WTC11 (cell line): ENCODE measurements around the gene NYAP1. TPM values are rescaled to one million over a fixed set of nuclear protein-coding genes. Genes with fewer than 3 reads are reported as not detected.

Experiments
- ATAC-seq: fragments of 200-7000 bp; cut with Tn5 transposase; 2 replicates; pipeline ENCODE4 v1.10.0; 2021; ENCODE audit warnings: mild to moderate bottlenecking, moderate library complexity
- CTCF ChIA-PET: fragments of 300-600 bp; sonication (Branson Sonifier 250); formaldehyde crosslinking; loops from one replicate; lab custom pipeline; 2021; ENCODE audit warnings: antibody characterized with exemption; lab: Charles Lee
- POLR2A ChIA-PET: fragments of 350-600 bp; sonication (Branson Sonifier 250); formaldehyde crosslinking; loops from one replicate; lab custom pipeline; 2021; ENCODE audit warnings: antibody characterized with exemption; lab: Charles Lee
- DNase-seq: peaks from one replicate; pipeline ENCODE4 v3.0.0; 2021; ENCODE audit warnings: low spot score
- H3K27ac Mint-ChIP-seq: 2 replicates; pipeline ENCODE4 v1.8.0; 2021; ENCODE audit warnings: mixed read lengths
- H3K27me3 Mint-ChIP-seq: 2 replicates; pipeline ENCODE4 v1.8.0; 2021; ENCODE audit warnings: low read depth, mild to moderate bottlenecking, moderate library complexity, mixed read lengths
- H3K36me3 Mint-ChIP-seq: 2 replicates; pipeline ENCODE4 v1.8.0; 2021; ENCODE audit warnings: mixed read lengths
- H3K4me1 Mint-ChIP-seq: 2 replicates; pipeline ENCODE4 v1.8.0; 2022; ENCODE audit warnings: mixed read lengths
- H3K4me3 Mint-ChIP-seq: 2 replicates; pipeline ENCODE4 v1.8.0; 2021; ENCODE audit warnings: mild to moderate bottlenecking, moderate library complexity, mixed read lengths
- H3K9me3 Mint-ChIP-seq: 2 replicates; pipeline ENCODE4 v1.8.0; 2021; ENCODE audit warnings: mixed read lengths
- E2F4 ChIP-seq: sonication (generic); formaldehyde crosslinking; IDR thresholded peaks from 2 replicates; pipeline ENCODE4 v1.8.1; 2022; ENCODE audit warnings: low read depth, mild to moderate bottlenecking, moderate library complexity, missing genetic modification reagents, borderline replicate concordance
- ESRRA ChIP-seq: sonication (generic); formaldehyde crosslinking; IDR thresholded peaks from 2 replicates; pipeline ENCODE4 v1.8.1; 2022; ENCODE audit warnings: mild to moderate bottlenecking, missing genetic modification reagents, borderline replicate concordance
- ETV6 ChIP-seq: sonication (generic); formaldehyde crosslinking; IDR thresholded peaks from 2 replicates; pipeline ENCODE4 v1.8.1; 2022; ENCODE audit warnings: mild to moderate bottlenecking, missing genetic modification reagents
- FOXK1 ChIP-seq: sonication (generic); formaldehyde crosslinking; IDR thresholded peaks from 2 replicates; pipeline ENCODE4 v1.8.0; 2022; ENCODE audit warnings: mild to moderate bottlenecking, moderate library complexity, missing genetic modification reagents
- FOXP4 ChIP-seq: sonication (generic); formaldehyde crosslinking; IDR thresholded peaks from 2 replicates; pipeline ENCODE4 v1.8.0; 2022; ENCODE audit warnings: mild to moderate bottlenecking, missing genetic modification reagents
- KAT7 ChIP-seq: sonication (generic); formaldehyde crosslinking; IDR thresholded peaks from 2 replicates; pipeline ENCODE4 v1.8.1; 2023; ENCODE audit warnings: missing genetic modification reagents, mild to moderate bottlenecking, borderline replicate concordance
- MAX ChIP-seq: sonication (generic); formaldehyde crosslinking; IDR thresholded peaks from 2 replicates; pipeline ENCODE4 v1.8.0; 2022; ENCODE audit warnings: mild to moderate bottlenecking, missing genetic modification reagents
- MXD4 ChIP-seq: fragments of 250-450 bp; sonication (Bioruptor Pico); IDR thresholded peaks from 2 replicates; pipeline ENCODE4 v1.8.0; 2021; ENCODE audit warnings: mild to moderate bottlenecking, moderate library complexity, borderline replicate concordance
- MYBL2 ChIP-seq: sonication (generic); formaldehyde crosslinking; IDR thresholded peaks from 2 replicates; pipeline ENCODE4 v1.8.1; 2023; ENCODE audit warnings: mild to moderate bottlenecking, moderate library complexity, missing genetic modification reagents
- NR2C2 ChIP-seq: sonication (generic); formaldehyde crosslinking; IDR thresholded peaks from 2 replicates; pipeline ENCODE4 v1.8.0; 2022; ENCODE audit warnings: mild to moderate bottlenecking, missing genetic modification reagents
- NR3C1 ChIP-seq: sonication (generic); formaldehyde crosslinking; conservative IDR thresholded peaks from 2 replicates; pipeline ENCODE4 v1.8.1; 2023; ENCODE audit warnings: low read depth, mild to moderate bottlenecking, missing genetic modification reagents
- SP1 ChIP-seq: sonication (generic); formaldehyde crosslinking; conservative IDR thresholded peaks from 2 replicates; pipeline ENCODE4 v1.8.1; 2022; ENCODE audit warnings: missing genetic modification reagents
- TEAD1 ChIP-seq: sonication (generic); formaldehyde crosslinking; IDR thresholded peaks from 2 replicates; pipeline ENCODE4 v1.8.0; 2022; ENCODE audit warnings: mild to moderate bottlenecking, missing genetic modification reagents
- ZNF263 ChIP-seq: sonication (generic); formaldehyde crosslinking; IDR thresholded peaks from 2 replicates; pipeline ENCODE4 v1.8.1; 2022; ENCODE audit warnings: low read depth, mild to moderate bottlenecking, moderate library complexity, missing genetic modification reagents
- total RNA-seq: library from RNA; stranded (reverse); gene quantifications from 3 replicates; pipeline ENCODE4 v1.2.3, GENCODE V29; 2021
- TF ChIP-seq, protein P1 (sequence below): sonication (generic); formaldehyde crosslinking; IDR thresholded peaks from 2 replicates; pipeline ENCODE4 v1.8.0; 2023; ENCODE audit warnings: mild to moderate bottlenecking, missing genetic modification reagents
- TF ChIP-seq, protein P2 (sequence below): sonication (generic); formaldehyde crosslinking; IDR thresholded peaks from 2 replicates; pipeline ENCODE4 v1.8.1; 2023; ENCODE audit warnings: mild to moderate bottlenecking, missing genetic modification reagents, moderate library complexity

The NYAP1 gene
- total RNA-seq, 1 experiment from 2014 or later: 6.7 TPM

GRCh38 chr7:100478958-100479660 lies 4.6 kb upstream of the NYAP1 start, which contains the start of gene TSC22D4 (continued):
- TF ChIP-seq FOXP4 (CRISPR knock-in tag) (0 out of 2 replicates have a peak, but pooled peaks have one; percentile 19), E2F4 (CRISPR knock-in tag) (no peak), NR3C1 (CRISPR knock-in tag) (no peak), SP1 (CRISPR knock-in tag) (peak; percentile 85), FOXK1 (CRISPR knock-in tag) (peak; percentile 90), KAT7 (CRISPR knock-in tag) (no peak), MXD4 (no peak), ETV6 (CRISPR knock-in tag) (0 out of 2 replicates have a peak, but pooled peaks have one; percentile 37), MYBL2 (CRISPR knock-in tag) (no peak), TEAD1 (peak; percentile 46; the same call in 1 of the 2 replicates), ZNF263 (CRISPR knock-in tag) (peak; percentile 100)
- TF ChIP-seq, protein P1, sequence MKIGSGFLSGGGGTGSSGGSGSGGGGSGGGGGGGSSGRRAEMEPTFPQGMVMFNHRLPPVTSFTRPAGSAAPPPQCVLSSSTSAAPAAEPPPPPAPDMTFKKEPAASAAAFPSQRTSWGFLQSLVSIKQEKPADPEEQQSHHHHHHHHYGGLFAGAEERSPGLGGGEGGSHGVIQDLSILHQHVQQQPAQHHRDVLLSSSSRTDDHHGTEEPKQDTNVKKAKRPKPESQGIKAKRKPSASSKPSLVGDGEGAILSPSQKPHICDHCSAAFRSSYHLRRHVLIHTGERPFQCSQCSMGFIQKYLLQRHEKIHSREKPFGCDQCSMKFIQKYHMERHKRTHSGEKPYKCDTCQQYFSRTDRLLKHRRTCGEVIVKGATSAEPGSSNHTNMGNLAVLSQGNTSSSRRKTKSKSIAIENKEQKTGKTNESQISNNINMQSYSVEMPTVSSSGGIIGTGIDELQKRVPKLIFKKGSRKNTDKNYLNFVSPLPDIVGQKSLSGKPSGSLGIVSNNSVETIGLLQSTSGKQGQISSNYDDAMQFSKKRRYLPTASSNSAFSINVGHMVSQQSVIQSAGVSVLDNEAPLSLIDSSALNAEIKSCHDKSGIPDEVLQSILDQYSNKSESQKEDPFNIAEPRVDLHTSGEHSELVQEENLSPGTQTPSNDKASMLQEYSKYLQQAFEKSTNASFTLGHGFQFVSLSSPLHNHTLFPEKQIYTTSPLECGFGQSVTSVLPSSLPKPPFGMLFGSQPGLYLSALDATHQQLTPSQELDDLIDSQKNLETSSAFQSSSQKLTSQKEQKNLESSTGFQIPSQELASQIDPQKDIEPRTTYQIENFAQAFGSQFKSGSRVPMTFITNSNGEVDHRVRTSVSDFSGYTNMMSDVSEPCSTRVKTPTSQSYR (CRISPR knock-in tag): peak; percentile 79

GRCh38 chr7:100481466-100481865 lies 2.3 kb upstream of the NYAP1 start:
- POLR2A ChIA-PET: no interaction called here
- no peaks in the 10 kb centered on the region for H3K36me3 Mint-ChIP-seq
- H3K9me3 Mint-ChIP-seq: no peaks in the 10 kb centered on the region
- H3K4me1 Mint-ChIP-seq: peaks cover 30% of the 10 kb centered on the region
- H3K4me3 Mint-ChIP-seq: no peak overlapping the region
- no peak overlapping the region for H3K27ac Mint-ChIP-seq
- TF ChIP-seq ESRRA: no peak
- TF ChIP-seq NR2C2 (CRISPR knock-in tag): no peak
- TF ChIP-seq, protein P2, sequence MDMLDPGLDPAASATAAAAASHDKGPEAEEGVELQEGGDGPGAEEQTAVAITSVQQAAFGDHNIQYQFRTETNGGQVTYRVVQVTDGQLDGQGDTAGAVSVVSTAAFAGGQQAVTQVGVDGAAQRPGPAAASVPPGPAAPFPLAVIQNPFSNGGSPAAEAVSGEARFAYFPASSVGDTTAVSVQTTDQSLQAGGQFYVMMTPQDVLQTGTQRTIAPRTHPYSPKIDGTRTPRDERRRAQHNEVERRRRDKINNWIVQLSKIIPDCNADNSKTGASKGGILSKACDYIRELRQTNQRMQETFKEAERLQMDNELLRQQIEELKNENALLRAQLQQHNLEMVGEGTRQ (CRISPR knock-in tag): no peak
- TF ChIP-seq MAX (CRISPR knock-in tag): no peak
- TF ChIP-seq, all 79 proteins: peak for 0
- ATAC-seq (no peak), DNase-seq (no peak)
- CTCF ChIA-PET: interaction anchor here (0.6 to 7.3 kb wide), 6 partner anchors 11 to 222 kb away, joined by 3 to 82 read pairs (median 12); no protein-coding TSS in a partner anchor
- no peaks in the 10 kb centered on the region for H3K27me3 Mint-ChIP-seq
